GM13976 (cell line): ENCODE measurements around the gene MLEC.
"Not testable (repeated sequence)": the region's sequence is repeated elsewhere in the genome, so short reads cannot be mapped to it uniquely, and the experiment has no call there.

Source experiments
- DNase-seq: peaks from one replicate; pipeline ENCODE4 v3.0.0; 2012; ENCODE audit warnings: low spot score
- in situ Hi-C: fragments of 300-500 bp; cut with MboI; formaldehyde crosslinking; loops from one replicate; pipeline ENCODE4 v1.12.0; 2022; ENCODE audit warnings: low sequenced_read_pairs, mixed read lengths, inconsistent platforms; ENCODE audit not compliant: unreplicated experiment
- TF ChIP-seq, protein P1 (sequence below): IDR thresholded peaks from 2 replicates; pipeline ENCODE4 v1.5.1; 2012; ENCODE audit warnings: borderline replicate concordance, mild to moderate bottlenecking; ENCODE audit not compliant: insufficient read depth; ENCODE audit errors: extremely low read depth, missing control alignments, control extremely low read depth

The MLEC gene

DNA sequence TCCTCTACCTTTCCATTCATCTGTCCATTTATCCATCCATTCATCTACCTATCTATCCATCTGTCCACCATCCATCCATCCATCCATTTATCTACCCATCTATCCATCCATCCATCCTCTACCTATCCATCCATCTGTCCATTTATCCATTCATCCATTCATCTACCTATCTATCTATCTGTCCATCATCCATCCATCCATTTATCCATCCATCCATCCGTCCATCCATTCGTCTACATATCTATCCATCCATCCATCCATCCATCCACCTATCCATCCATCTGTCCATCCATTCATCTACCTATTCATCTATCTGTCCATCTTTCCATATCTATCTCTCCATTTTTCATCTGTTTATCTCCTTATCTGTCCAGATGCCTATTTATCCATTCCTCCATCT lies 25.5 kb upstream of the MLEC start:
- in situ Hi-C loops = no loop called here
- no peak for DNase-seq
- TF ChIP-seq, protein P1, sequence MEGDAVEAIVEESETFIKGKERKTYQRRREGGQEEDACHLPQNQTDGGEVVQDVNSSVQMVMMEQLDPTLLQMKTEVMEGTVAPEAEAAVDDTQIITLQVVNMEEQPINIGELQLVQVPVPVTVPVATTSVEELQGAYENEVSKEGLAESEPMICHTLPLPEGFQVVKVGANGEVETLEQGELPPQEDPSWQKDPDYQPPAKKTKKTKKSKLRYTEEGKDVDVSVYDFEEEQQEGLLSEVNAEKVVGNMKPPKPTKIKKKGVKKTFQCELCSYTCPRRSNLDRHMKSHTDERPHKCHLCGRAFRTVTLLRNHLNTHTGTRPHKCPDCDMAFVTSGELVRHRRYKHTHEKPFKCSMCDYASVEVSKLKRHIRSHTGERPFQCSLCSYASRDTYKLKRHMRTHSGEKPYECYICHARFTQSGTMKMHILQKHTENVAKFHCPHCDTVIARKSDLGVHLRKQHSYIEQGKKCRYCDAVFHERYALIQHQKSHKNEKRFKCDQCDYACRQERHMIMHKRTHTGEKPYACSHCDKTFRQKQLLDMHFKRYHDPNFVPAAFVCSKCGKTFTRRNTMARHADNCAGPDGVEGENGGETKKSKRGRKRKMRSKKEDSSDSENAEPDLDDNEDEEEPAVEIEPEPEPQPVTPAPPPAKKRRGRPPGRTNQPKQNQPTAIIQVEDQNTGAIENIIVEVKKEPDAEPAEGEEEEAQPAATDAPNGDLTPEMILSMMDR = no peak

DNA sequence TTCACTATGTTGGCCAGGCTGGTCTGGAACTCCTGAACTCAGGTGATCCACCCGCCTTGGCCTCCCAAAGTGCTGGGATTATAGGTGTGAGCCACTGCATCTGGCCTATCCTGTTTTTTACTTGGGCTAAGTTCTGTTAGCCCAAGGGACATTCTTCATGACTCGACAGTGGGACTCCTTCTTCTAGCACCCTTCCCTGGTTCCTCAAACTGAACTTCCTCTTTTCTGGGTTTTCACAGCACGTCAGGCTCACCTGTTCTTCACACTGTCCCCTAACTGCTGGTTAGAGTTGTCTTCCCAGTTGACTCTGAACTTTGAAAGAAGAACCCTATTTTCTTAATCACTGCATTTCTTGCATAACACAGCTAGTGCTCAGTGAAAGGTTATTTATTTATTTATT lies 24.1 kb upstream of the MLEC start:
- TF ChIP-seq, protein P1 = no peak
- in situ Hi-C loops = no loop called here
- DNase-seq = peak; percentile 77

DNA sequence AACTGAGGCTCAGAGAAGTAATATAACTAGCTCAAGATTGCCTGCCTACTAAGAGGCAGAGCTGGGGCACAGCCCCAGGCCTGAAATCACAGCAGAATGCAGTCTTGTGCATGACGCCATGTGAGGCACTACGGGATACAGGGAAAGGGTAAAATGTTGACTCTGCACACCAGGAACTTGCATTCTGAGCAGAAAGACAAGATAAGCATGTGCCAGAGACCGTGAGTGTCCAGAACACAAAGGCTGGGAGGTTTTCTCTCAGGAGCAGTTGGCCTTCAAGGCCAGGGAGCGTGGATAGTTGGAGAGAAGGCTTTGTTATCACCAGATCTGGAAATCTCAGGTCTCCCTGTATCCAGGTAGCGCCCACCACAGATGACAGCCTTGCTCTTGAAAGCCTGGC lies 23.2 kb upstream of the MLEC start:
- in situ Hi-C loops = no loop called here
- TF ChIP-seq, protein P1 = no peak

DNA sequence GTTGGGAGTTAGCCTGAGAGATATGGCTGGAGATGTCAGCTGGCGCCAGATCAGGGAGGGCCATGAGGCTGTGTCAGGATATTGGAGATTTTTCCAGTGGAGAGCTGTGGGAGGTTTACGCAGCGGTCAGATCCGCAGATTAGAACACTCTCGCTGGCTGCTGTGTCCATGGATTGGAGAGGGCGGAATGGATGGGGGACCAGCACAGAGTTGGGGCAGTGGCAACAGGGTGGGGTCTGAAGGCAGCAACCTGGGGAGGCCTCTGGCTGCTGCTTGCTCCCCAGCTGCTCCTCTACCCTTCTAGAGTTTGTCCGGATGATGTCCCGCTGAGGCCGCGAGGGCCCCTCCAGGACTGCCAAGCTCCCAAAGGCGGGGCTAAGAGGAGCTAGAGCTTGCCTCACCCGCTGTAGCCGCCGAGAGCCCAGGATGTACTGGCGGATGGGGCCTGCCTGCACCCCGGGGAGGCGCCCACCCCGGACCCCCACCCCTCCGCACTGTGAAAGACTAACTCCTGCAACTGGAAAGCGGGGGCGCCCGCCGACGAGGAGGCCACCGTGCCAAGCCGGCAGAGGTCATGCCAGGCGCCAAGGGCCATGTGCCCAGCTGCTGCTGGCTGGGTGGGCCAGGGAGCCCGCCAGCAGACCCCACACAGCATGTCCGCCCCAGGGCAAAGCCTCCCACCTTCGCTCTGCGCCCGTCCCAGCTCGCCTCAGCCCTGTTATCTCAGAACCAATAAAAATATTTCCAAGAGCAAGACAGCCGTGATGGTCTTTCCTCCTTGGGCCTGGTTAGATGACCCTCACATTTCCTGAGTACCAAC lies 20.2 kb upstream of the MLEC start:
- in situ Hi-C loops = no loop called here
- TF ChIP-seq, protein P1 = no peak
- no peak for DNase-seq

More for the DNA sequence above, 23.2 kb upstream of the MLEC start:
- DNase-seq = no peak

DNA sequence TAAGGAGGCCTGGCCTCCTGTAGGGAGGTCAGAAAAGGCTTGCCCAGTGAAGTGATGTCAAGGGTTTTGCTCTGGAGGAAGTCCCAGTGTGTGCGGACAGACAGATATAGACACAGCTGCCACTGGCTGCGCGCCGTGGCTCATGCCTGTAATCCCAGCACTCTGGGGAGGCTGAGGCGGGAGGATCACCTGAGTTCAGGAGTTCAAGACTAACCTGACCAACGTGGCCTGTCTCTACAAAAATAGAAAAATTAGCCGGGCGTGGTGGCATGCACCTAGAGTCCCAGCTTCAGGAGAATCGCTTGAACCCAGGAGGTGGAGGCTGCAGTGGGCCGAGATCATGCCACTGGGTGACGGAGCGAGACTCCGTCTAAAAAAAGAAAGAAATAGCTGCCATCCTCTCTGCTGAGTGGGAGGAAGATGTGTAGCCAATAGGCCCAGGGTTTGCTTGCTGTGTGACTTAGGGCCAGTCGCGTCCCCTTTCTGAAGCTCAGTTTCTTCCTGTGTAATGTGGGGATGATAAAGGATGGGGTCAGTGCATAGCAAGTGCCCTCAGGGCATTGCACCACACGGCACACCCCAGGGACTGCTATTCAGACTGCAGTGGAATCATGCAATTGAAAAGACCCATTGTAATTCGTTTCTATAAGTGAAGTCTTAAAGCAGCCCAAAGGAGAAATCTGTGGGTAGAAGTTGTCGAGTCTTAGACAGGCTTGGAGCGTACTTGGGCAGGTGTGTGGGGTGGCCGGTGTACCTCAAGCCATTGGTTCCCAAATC lies 18.7 kb upstream of the MLEC start:
- no peak for DNase-seq
- TF ChIP-seq, protein P1 = no peak
- in situ Hi-C loops = no loop called here

DNA sequence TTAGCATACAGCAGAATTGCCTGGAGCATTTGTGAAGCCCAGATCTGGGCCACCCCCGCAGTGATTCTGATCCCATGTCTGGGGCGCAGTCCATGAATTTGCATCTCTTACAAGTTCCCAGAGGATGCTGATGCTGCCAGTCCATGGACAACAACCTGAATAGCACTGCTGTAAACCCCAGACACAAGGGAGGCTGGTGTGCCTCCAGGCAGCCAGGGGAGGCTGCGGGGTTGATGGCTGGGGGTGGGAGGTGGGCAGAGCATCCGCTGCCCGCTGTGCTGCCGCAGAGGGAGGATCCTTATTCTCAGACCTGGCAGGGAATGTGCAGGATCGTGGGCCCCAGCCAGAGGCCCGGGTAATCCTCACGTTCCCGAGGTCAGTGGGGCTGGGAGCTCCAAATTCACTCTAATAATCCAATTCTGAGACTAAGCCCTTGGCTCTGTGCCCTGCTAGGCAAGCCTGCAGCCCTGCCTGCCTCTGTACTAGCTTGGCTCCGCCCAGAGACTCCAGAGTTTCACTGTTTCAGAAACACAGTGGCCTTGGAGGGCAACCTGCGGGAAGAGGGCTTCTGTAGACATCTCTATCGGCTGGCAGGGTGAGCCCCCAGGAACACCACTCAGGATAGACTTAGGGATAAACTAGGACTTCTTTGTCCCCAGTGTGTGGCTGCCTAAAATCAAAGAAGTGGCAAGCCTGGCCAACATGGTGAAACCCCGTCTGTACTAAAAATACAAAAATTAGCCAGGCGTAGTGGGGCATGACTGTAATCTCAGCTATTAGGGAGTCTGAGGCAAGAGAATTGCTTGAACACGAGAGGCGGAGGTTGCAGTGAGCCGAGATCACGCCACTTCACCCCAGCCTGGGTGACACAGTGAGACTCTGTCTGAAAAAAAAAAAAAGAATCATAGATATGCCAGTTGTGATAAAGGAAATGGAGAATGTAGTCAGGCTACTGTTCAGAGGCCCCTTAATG lies 17.8 kb upstream of the MLEC start:
- no peak for DNase-seq
- in situ Hi-C loops = no loop called here
- TF ChIP-seq, protein P1 = no peak

DNA sequence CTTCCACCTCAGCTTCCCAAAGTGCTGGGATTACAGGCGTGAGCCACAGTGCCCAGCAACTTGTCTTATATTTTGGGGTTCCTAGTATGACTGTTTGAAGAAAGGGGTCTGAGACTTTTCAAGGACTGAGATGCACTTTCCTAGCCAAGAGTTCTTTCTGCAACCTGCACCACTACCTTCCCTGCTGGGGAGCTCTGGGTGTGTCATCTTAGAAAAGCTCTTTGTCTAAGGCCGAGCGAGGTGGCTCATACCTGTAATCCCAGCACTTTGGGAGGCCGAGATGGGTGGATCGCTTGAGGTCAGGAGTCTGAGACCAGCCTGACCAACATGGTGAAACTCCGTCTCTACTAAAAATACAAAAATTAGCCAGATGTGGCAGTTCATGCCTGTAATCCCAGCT lies 16.7 kb upstream of the MLEC start:
- in situ Hi-C loops, DNase-seq: not testable (repeated sequence)
